CD4-positive, CD25-positive, alpha-beta regulatory T cell (primary cell): Measurements from ENCODE around the gene SARNP. TPM values are rescaled to one million over a fixed set of nuclear protein-coding genes. Genes with fewer than 3 reads are reported as not detected.

ENCODE experiments used
- ATAC-seq, 2 donors: fragments of 150-1000 bp; cut with Tn5 transposase; one replicate each; pipeline ENCODE4 v1.10.0; 2021; ENCODE audit warnings: low read depth in 2 of 2, moderate number of reproducible peaks in 2 of 2, moderate library complexity in 1 of 2
- DNase-seq, 3 donors: peaks; one replicate each; pipeline versions ENCODE4 v3.0.0 to v3.0.0-alpha.2; 2012 to 2022; ENCODE audit warnings: mixed read lengths in 1 of 3
- H3K27ac ChIP-seq: one replicate; pipeline ENCODE4 v1.7.0; 2013; ENCODE audit warnings: mild to moderate bottlenecking, low read length; ENCODE audit not compliant: insufficient read depth, poor library complexity, severe bottlenecking
- H3K27me3 ChIP-seq: one replicate; pipeline ENCODE4 v1.7.0; 2013; ENCODE audit warnings: low read length; ENCODE audit not compliant: control insufficient read depth, insufficient read depth
- H3K36me3 ChIP-seq: one replicate; pipeline ENCODE4 v1.7.0; 2013; ENCODE audit warnings: mild to moderate bottlenecking, low read length, moderate library complexity; ENCODE audit not compliant: control insufficient read depth, insufficient read depth
- H3K4me1 ChIP-seq: 2 replicates; pipeline ENCODE4 v1.7.0; 2013; ENCODE audit warnings: mild to moderate bottlenecking, low read length; ENCODE audit not compliant: insufficient read depth, control insufficient read depth, poor library complexity, severe bottlenecking
- H3K4me3 ChIP-seq: one replicate; pipeline ENCODE4 v1.7.0; 2013; ENCODE audit warnings: low read depth, mild to moderate bottlenecking, low read length, moderate library complexity
- H3K9me3 ChIP-seq, 2 experiments: 1 replicate in 1 of 2; 2 replicates in 1 of 2; pipeline ENCODE4 v1.7.0; 2013; ENCODE audit warnings: low read length in 2 of 2, mild to moderate bottlenecking in 1 of 2, moderate library complexity in 1 of 2; ENCODE audit not compliant: control insufficient read depth in 2 of 2
- H3K27ac Mint-ChIP-seq, 3 donors: one replicate each; pipeline ENCODE4 v1.8.0; 2020 to 2022; ENCODE audit warnings: mild to moderate bottlenecking in 3 of 3, mixed read lengths in 3 of 3, moderate library complexity in 2 of 3
- H3K27me3 Mint-ChIP-seq: one replicate; pipeline ENCODE4 v1.8.0; 2022; ENCODE audit warnings: mild to moderate bottlenecking, mixed read lengths
- H3K36me3 Mint-ChIP-seq: one replicate; pipeline ENCODE4 v1.8.0; 2020; ENCODE audit warnings: mixed read lengths
- H3K4me1 Mint-ChIP-seq, 4 donors: one replicate each; pipeline ENCODE4 v1.8.0; 2020 to 2022; ENCODE audit warnings: mixed read lengths in 4 of 4, mild to moderate bottlenecking in 1 of 4
- H3K4me3 Mint-ChIP-seq, 4 donors: one replicate each; pipeline ENCODE4 v1.8.0; 2020 to 2022; ENCODE audit warnings: mild to moderate bottlenecking in 4 of 4, mixed read lengths in 4 of 4, moderate library complexity in 3 of 4
- H3K9me3 Mint-ChIP-seq, 7 donors: one replicate each; pipeline ENCODE4 v1.8.0; 2020 to 2022; ENCODE audit warnings: mixed read lengths in 7 of 7, mild to moderate bottlenecking in 3 of 7, moderate library complexity in 2 of 7
- polyA plus RNA-seq, 4 donors: library from polyadenylated mRNA; unstranded; fragments of 300-500 nt; fragmentation: Illumina TruSeq; gene quantifications; one replicate each; pipeline ENCODE4 v1.2.3, GENCODE V29; 2021
- total RNA-seq: library from RNA; stranded (reverse); gene quantifications from one replicate; pipeline ENCODE4 v1.2.3, GENCODE V29; 2022

SARNP gene
- total and polyA plus RNA-seq, 5 donors from 2014 or later: 49.3 to 159 (median 123) TPM

- H3K27ac Mint-ChIP-seq: peak overlapping the region; percentile 77 to 96 (median 94)
- no peaks in the 10 kb centered on the region for H3K36me3 Mint-ChIP-seq
- peak overlapping the region; percentile 89 to 96 (median 92) for H3K4me3 Mint-ChIP-seq
- Histone ChIP-seq H3K9me3 (no peaks in the 10 kb centered on the region), H3K27me3 (no peaks in the 10 kb centered on the region), H3K4me3 (peak overlapping the region; percentile 95), H3K36me3 (no peaks in the 10 kb centered on the region), H3K27ac (peak overlapping the region; percentile 89), H3K4me1 (peaks cover 16% of the 10 kb centered on the region)
- peaks cover 5 to 35% (median 18%) of the 10 kb centered on the region in 4 donors for H3K4me1 Mint-ChIP-seq
- H3K27me3 Mint-ChIP-seq: peaks cover 5% of the 10 kb centered on the region
- no peaks in the 10 kb centered on the region for H3K9me3 Mint-ChIP-seq
- peak; percentile 69 to 92 (median 85) for DNase-seq
- peak; percentile 74 to 75 for ATAC-seq
These were observed 79.2 kb downstream of the SARNP start for GRCh38 chr12:55738123-55739024.

DNA sequence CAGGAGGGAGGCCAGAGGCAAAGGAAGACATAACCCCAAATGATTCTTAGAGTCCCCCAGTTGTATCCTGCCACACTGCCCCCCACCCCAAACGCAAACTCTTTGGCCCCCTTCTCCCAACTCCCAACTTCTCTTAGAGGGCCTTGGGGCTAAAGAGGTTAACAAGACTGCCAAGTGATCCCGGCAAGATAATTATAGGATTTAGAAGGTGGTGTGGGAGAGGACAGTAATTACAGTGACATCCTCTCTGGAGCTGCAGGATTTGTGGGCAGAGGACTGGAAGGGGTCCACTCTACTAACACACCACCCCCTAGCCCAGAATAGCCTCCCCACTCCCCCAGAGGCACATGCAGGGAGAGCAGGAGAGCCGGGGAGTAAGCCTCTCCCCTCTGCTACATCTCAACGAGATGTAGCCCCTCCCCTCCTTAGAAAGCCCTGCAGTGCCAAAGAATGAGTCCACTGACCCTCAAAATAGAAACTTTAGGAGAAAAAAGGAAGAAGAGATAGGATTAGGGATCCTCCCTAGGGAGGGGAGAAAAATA is 79.9 kb downstream of the SARNP start:
- Histone ChIP-seq H3K36me3 (no peaks in the 10 kb centered on the region), H3K27ac (peak overlapping the region; percentile 89), H3K4me3 (peak overlapping the region; percentile 95), H3K27me3 (no peaks in the 10 kb centered on the region), H3K4me1 (peaks cover 16% of the 10 kb centered on the region), H3K9me3 (no peaks in the 10 kb centered on the region)
- no peaks in the 10 kb centered on the region for H3K9me3 Mint-ChIP-seq
- H3K27ac Mint-ChIP-seq: peak overlapping the region; percentile 94 to 96 (median 95)
- H3K36me3 Mint-ChIP-seq: no peaks in the 10 kb centered on the region
- H3K4me3 Mint-ChIP-seq: peak overlapping the region; percentile 89 to 96 (median 92)
- peaks cover 5% of the 10 kb centered on the region for H3K27me3 Mint-ChIP-seq
- no peak for ATAC-seq
- peaks cover 5 to 33% (median 18%) of the 10 kb centered on the region in 4 donors for H3K4me1 Mint-ChIP-seq
- DNase-seq: no peak

- H3K4me3 ChIP-seq: no peak overlapping the region
- Mint-ChIP-seq H3K27me3 (peaks cover 5% of the 10 kb centered on the region), H3K4me3 (peak overlapping the region; percentile 85 to 91 (median 88)), H3K9me3 (no peaks in the 10 kb centered on the region), H3K36me3 (no peaks in the 10 kb centered on the region), H3K4me1 (peaks cover 5 to 28% (median 17%) of the 10 kb centered on the region in 4 donors), H3K27ac (peak overlapping the region; percentile 94 to 96 (median 95))
- H3K27me3 ChIP-seq: no peaks in the 10 kb centered on the region
- H3K9me3 ChIP-seq: no peaks in the 10 kb centered on the region
- ATAC-seq: peak; percentile 37 to 43
- H3K27ac ChIP-seq: peak overlapping the region; percentile 14
- H3K36me3 ChIP-seq: no peaks in the 10 kb centered on the region
- DNase-seq: peak; percentile 26 to 69 (median 43)
- peaks cover 16% of the 10 kb centered on the region for H3K4me1 ChIP-seq
These were observed 80.5 kb downstream of the SARNP start for GRCh38 chr12:55736780-55737580.

- no peaks in the 10 kb centered on the region for H3K36me3 ChIP-seq
- Mint-ChIP-seq H3K4me1 (peaks cover 5 to 25% (median 16%) of the 10 kb centered on the region in 4 donors), H3K4me3 (no peak overlapping the region), H3K36me3 (no peaks in the 10 kb centered on the region), H3K27ac (peak overlapping the region in 1 of 3 donors; percentile 92), H3K9me3 (no peaks in the 10 kb centered on the region), H3K27me3 (peaks cover 5% of the 10 kb centered on the region)
- no peaks in the 10 kb centered on the region for H3K9me3 ChIP-seq
- H3K27ac ChIP-seq: no peak overlapping the region
- DNase-seq: no peak
- H3K27me3 ChIP-seq: no peaks in the 10 kb centered on the region
- ATAC-seq: no peak
- H3K4me1 ChIP-seq: peaks cover 16% of the 10 kb centered on the region
- H3K4me3 ChIP-seq: no peak overlapping the region
These were observed 81.4 kb downstream of the SARNP start for GRCh38 chr12:55736076-55736475.

DNA sequence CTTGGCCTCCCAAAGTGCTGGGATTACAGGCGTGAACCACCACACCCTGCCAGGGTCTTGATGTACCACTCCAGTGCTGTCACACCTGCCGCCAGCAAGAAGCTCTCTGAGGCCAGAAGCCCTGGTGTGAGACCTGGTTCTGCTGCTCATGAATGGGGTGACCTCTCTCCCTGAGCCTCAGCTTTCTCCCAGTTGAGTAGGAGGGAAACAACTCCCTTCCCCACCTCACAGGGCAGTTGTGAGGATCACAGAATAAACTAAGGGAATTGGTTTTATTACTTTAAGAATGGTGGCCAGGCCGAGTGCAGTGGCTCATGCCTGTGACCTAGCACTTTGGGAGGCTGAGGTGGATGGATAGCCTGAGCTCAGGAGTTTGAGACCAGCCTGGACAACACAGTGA is 82.9 kb downstream of the SARNP start:
- Histone ChIP-seq H3K4me3 (no peak overlapping the region), H3K27me3 (no peaks in the 10 kb centered on the region), H3K9me3 (no peaks in the 10 kb centered on the region), H3K4me1 (peaks cover 28% of the 10 kb centered on the region), H3K27ac (no peak overlapping the region), H3K36me3 (no peaks in the 10 kb centered on the region)
- Mint-ChIP-seq H3K4me1 (peaks cover 12 to 38% (median 28%) of the 10 kb centered on the region in 4 donors), H3K9me3 (no peaks in the 10 kb centered on the region), H3K27ac (no peak overlapping the region), H3K36me3 (no peaks in the 10 kb centered on the region), H3K4me3 (no peak overlapping the region), H3K27me3 (no peaks in the 10 kb centered on the region)
- no peak for ATAC-seq
- DNase-seq: no peak

DNA sequence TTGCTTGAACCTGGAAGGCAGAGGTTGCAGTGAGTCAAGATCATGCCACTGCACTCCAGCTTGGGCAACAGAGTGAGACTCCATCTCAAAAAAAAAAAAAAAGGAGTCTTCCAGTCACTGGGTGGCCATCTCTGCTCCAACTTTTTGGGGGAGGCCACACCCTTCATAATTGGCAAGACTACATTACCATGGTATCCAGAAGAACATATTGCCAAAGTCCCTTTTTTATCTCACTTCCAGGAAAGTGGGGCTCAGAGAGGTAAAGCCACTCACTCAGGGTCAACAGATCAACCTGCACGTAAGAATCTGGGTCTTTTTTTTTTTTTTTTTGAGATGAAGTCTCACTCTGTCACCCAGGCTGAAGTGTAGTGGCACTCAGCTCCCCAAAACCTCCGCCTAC is 83.7 kb downstream of the SARNP start:
- ATAC-seq (no peak), DNase-seq (no peak)
- Mint-ChIP-seq H3K4me3 (no peak overlapping the region), H3K27ac (no peak overlapping the region), H3K4me1 (peaks cover 12 to 42% (median 30%) of the 10 kb centered on the region in 4 donors), H3K36me3 (no peaks in the 10 kb centered on the region), H3K27me3 (no peaks in the 10 kb centered on the region), H3K9me3 (no peaks in the 10 kb centered on the region)
- Histone ChIP-seq H3K4me1 (peaks cover 33% of the 10 kb centered on the region), H3K27ac (no peak overlapping the region), H3K27me3 (no peaks in the 10 kb centered on the region), H3K36me3 (no peaks in the 10 kb centered on the region), H3K9me3 (no peaks in the 10 kb centered on the region), H3K4me3 (no peak overlapping the region)

- DNase-seq (no peak), ATAC-seq (no peak)
- Mint-ChIP-seq H3K36me3 (no peaks in the 10 kb centered on the region), H3K27me3 (no peaks in the 10 kb centered on the region), H3K4me1 (peaks cover 7 to 37% (median 26%) of the 10 kb centered on the region in 4 donors), H3K9me3 (no peaks in the 10 kb centered on the region), H3K4me3 (peak overlapping the region in 1 of 4 donors; percentile 52), H3K27ac (peak overlapping the region in 1 of 3 donors; percentile 29)
- H3K36me3 ChIP-seq: no peaks in the 10 kb centered on the region
- no peaks in the 10 kb centered on the region for H3K27me3 ChIP-seq
- peaks cover 30% of the 10 kb centered on the region for H3K4me1 ChIP-seq
- H3K9me3 ChIP-seq: no peaks in the 10 kb centered on the region
- H3K4me3 ChIP-seq: no peak overlapping the region
- no peak overlapping the region for H3K27ac ChIP-seq
These were observed 84.4 kb downstream of the SARNP start for GRCh38 chr12:55733021-55733555.
